Activated CD8-positive, alpha-beta memory T cell treated with anti-CD3 and anti-CD28 coated beads, Interleukin-2, amount 50 U/mL, for 48 hours (primary cell): ENCODE results near the gene DAZAP1.

Source experiments
- DNase-seq: peaks from one replicate; pipeline ENCODE4 v3.0.0-alpha.2; 2020

The DAZAP1 gene

DNA sequence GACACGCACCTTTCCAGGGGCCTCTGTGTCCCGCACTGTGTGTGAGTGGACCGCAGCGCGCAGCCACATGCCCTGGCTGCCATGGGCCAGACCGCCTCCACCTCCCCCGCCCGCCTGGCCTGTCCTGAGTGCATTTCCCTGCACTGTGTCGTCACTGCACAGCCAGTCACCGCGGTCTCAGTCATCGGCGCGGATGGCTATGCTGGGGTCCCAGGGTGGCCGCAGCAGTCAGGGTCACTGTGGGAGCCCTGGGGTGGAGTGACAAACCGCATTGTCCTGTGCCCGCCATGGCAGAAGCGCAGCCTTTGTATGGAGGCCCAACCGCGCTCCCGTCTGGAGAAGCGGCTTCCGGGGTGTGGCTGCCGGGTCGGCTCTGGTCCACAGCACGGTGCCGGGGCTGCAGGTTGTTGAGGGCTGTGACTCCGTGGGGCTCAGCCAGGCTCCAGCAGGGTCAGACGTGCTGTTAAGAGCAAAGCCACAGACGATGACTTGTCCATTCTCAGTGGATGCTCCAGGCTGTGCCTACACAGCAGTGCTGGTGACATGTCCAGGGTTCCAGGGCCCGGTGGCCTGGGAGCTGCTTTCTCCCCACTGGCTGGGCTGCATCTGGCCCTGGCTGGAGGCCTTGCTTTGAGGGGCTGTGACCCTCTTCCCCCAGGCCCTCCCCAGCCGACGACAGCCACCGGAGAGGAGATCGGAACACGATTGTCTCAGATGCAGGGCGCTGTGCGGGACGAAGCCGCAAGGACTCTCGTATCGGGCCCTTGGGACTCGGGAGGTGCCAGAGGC, 30.0 kb upstream of the DAZAP1 start:
- no peak for DNase-seq

DNA sequence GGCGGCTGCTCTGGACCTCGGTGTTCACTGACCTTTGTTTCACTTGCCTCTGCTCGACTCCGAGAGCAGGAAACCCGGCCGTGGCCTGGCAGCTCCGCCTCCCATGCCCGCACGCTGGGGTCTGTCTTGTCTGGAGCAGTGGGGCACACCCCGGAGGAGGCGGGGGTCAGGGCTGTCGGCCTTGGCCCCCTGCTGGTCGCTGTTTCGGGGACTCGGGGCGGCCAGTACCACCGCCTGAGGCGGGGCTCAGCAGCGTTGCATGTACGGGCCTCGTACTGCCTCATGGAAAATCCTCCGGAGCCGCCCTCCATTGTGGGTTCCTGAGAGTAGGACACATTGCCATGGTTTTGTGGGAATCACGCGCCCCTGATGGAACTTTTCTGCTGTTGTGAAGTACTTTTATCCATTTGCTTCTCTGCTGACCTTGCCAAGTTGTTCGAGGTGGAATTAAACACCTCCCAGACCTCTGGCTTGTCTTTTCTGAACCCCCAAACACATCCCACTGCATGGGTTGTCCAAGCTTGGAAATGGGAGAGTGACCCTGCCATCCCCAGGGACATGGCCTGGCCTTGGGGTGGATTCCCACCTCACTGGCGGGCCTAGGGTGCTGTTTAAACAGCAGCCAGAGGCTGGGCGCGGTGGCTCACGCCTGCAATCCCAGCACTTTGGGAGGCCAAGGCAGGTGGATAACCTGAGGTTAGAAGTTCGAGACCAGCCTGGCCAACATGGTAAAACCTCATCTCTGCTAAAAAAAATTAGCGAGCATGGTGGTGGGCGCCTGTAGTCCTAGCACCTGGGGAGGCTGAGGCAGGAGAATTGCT, 29.2 kb upstream of the DAZAP1 start:
- DNase-seq: no peak

DNA sequence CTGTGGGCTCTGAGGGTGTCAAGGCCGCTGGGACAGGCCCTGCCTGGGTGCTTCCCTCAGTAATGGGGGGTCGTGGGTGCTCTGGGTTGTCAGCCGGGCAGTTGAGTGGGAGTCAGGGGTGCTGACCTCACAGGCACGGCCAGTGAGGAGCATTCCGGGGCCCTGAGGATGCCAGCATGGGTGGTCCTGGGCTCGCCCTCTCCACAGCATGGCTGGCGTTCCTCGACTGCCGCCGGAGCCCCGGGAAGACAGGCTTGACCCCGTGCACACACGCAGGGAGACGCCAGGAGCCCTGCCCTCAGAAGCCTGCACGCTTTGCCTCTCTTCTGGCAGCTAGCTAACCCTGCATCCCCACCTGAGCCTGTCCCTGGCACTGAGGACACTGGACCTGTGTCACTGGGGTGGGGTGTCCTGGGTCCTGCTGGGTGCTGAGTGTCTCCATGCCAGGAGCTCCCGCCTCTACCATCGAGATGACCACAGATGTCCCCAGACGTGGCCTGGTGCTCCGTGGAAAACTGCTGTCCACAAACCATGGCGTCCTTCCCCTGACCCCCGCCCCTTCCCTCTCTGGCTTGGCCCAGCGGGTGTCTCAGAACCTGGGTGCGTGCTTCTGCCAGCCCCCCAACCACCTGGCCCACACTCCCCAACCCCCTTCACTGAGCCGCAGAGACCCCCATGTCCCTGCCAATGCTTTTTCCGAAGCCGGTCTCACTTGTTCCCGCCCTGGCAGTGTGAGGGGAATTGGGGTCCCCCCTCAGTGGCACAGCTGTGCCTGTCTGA, 28.1 kb upstream of the DAZAP1 start:
- DNase-seq: no peak

DNA sequence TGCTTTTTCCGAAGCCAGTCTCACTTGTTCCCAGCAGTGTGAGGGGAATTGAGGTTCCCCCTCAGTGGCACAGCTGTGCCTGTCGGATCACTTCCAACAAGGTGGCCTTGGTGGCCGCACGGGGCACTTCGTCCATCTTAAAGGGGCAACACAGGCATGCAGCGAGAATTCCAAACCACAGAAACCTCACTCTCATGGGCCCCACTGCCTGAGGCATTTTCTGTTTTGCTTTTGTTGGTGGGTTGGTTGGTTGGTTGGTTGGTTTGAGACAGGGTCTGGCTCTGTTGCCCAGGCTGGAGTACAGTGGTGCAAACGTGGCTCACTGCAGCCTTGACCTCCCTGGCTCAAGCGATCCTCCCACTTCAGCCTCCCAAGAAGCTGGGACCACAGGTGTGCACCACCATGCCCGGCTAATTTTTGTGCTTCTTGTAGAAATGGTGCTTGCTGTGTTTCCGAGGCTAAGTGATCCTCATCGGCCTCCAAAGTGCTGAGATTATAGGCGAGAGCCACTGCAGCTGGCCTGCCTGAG, 27.4 kb upstream of the DAZAP1 start:
- no peak for DNase-seq

DNA sequence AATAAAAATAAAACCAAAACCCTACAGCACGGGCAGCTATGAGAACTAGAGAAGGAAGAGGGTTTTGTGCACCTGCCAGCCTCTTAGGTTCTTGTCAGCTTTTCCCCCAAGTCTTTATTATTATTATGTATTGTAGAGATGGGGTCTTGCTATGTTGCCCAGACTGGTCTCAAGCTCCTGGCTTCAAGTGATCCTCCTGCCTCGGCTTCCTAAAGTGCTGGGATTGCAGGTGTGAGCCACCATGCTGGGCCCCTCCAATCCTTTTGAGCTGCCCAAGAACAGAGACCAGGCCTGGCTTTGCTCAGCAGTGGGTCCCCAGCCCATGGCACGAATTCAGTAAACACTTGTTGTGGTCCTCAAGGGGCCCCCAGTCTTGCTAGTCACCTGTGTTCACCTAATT, 25.1 kb upstream of the DAZAP1 start:
- DNase-seq: no peak

DNA sequence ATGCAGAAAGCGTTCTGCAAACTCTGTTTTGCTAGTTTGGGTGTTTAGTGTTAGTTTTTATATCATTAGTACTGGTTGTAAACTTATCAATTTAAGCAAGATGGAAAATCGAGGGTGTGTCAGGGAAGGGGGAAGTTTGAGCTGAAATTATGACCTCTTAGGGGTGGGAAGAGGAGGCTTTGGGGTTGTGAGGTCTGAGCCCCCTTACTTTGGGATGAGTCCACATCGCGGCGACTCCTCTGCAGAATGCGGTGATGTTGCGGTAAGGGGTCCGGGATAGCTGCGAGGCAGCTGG, 24.4 kb upstream of the DAZAP1 start:
- no peak for DNase-seq

DNA sequence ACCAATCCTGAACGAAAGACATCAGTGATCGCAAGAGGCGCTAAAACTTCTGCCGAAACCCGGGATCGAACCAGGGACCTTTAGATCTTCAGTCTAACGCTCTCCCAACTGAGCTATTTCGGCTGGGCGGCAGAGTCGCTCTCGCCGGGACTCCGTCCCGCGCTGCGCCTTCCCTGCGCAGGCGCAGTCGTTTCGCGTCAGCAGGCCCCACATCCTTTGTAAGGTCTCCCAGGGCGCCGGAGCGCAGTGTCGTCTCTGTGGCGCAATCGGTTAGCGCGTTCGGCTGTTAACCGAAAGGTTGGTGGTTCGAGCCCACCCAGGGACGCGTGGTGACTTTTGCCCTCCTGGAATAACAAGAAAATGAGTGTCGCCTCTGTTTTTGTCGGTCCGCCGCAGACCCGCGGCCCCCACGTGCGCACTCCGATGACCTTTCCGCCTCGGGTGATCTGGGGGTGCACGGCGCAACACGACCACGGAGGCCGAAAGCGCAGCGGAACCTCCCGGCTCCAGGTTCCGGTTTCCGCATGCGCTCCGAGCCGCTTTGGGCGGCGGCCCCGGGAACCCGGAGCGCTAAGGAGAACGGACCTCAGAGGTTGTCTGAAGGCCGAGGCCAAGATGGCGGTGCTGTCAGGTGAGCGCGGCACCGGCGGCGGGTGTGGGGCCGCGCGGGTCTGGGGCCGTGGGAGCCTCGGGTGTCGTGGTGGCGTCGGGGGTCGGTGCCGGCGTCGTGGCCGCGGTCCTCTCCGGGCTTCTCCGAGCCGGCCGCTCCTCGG, 23.9 kb upstream of the DAZAP1 start, which contains the start of gene NDUFS7:
TSS of gene NDUFS7 (plus strand) at position 596 of the 773 bp plus-strand sequence. CDS start at position 616, 20 bp downstream.
- peak; percentile 100 for DNase-seq

DNA sequence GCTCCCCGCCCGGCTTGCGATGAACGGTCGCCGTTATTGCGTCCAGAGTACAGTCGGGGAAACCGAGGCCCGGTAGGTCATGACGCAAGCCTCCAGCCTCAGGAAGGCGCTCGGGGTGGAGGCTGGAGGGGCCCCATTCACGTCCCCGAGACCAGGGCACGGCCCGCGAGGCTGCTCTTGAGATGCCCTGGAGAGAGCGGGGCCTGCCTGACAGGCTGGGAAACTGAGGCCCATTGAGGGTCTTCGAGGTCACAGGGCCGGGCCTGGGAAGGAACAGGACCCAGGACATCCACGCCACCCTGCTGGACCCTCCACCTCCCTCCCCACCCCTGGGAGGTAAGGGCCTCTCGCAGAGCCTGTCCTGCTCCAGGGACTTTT, 23.3 kb upstream of the DAZAP1 start:
- no peak for DNase-seq

DNA sequence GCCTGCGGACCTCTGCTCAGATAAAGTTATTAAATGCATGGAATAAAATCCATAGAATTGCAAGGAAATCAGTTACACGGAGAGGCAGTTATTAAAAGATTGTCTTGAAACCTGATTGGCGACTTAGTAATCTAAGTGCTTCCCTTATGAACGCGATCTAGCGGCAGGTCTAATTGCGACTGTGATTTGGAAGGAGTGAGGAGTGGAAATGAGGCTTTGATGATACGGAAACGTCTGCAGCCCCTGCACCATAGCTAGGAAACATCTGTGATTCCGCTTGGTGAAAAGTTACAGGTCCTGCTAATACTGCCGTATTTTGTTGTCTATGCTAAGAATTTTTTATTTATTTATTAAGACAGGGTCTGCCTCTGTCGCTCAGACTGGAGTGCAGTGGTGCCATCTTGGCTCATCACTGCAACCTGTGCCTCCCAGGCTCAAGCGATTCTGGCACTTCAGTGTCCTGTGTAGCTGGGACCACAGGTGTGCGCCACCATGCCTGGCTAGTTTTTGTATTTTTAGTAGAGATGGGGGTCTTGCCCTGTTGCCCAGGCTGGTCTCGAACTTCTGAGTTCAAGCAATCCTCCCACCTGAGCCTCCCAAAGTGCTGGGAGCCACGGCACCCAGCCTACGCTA, 22.8 kb upstream of the DAZAP1 start:
- DNase-seq: no peak

DNA sequence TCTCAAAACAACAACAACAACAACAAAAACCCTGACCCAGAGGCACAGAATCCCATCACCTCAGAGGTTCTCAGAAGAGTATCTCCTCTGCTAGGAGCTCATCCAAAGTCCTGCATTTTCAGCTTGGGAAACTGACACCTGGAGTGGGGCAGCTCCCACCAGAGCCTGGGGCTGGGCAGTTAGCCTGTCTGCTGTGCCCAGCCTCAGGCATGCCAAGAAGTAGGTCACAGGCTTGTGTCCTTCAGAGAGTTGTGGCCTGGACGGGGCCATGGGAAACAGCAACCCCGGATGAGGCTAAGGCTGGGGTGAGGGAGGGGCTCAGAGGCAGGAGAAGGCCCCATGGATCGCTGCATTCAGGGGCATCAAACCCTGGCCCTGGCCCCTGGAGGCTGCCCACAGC, 21.6 kb upstream of the DAZAP1 start:
- no peak for DNase-seq

DNA sequence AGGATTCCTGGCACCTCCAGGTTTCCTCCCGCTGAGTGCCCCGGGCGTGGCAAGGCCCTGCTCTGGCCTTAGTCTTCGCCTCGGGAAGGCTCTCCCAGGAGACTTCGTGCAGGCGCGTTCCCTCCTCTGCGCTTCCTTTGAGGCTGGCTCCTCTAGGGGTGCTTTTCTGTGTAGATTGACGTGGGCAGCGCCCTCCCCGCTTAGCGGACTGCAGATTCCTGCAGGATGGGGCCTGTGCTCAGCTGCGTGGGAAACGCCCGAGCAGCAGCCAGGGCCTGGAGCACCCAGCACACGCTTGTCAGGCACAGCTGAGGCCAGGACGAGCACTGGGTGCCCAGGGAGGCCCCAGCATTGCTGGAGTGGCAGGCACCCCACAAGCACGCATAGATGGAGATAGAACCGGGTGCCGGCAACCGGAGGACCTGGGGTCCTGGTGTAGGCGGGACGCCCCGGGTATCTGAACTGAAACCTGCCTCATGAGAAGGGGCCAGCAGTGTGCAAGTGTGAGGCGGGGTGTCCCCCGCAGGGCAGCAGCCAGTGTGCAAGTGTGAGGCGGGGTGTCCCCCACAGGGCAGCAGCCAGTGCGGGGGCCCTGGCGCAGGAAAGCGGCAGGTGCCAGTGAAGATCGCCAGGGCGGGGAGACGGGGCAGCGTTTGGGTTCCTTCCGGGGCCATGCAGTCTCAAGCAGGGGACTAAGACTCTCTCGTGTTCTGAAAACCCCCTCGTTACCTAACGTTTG, 20.3 kb upstream of the DAZAP1 start:
- no peak for DNase-seq

DNA sequence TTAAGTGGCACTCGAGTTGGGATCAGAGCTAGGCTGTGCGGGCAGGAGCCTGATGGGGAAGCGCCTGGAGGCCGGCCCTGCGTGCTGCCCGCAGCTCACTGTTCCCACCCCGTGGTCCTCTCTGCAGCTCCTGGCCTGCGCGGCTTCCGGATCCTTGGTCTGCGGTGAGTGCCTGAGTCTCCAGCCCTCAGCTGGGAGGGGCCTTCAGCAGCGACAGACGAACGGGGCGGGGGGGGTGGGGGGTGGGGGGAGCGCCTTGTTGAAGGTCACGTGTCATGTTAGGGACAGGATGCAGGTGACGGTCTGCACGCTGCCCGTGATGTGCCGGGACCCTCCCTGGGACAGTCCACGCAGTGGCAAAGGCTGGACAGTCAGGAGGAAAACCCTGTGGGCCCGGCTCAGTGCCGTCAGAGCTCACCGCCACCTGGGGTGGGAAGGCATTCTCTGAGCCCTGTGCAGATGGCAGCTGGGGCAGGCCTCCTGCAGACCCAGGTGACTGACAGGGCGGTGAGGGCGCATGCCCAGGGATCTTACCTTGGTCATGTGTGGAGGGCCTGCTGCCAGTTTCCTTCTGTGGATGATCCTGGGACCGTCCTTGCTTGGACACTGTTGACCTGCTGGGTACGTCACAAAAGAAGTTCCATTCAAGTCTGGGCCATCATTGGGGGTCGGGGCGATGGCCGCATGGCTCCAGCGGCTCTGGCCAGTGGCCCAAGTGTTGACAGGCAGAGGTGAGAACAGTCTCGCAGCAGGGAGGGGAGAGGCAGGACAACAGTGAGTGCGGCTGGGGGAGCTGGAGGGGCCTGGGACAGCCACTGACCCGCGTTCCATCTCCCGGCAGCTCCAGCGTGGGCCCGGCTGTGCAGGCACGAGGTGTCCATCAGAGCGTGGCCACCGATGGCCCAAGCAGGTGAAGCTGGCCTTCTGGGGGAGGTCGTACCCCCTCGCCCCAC, 19.4 kb upstream of the DAZAP1 start:
- no peak for DNase-seq

DNA sequence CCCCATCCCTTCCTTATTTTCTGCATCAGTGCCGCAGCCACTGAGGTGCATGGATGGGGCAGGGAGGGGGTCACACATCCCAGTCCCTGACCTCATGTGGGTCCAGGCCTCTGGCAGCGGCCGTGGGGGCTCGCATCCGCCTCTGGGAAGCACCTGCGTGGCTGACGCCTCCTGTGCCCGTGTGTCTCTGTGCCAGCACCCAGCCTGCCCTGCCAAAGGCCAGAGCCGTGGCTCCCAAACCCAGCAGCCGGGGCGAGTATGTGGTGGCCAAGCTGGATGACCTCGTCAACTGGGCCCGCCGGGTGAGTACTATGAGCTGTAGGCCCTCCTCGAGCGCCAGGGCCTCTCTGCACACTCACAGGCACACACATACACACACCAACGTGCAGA, 18.8 kb upstream of the DAZAP1 start:
- DNase-seq: no peak

DNA sequence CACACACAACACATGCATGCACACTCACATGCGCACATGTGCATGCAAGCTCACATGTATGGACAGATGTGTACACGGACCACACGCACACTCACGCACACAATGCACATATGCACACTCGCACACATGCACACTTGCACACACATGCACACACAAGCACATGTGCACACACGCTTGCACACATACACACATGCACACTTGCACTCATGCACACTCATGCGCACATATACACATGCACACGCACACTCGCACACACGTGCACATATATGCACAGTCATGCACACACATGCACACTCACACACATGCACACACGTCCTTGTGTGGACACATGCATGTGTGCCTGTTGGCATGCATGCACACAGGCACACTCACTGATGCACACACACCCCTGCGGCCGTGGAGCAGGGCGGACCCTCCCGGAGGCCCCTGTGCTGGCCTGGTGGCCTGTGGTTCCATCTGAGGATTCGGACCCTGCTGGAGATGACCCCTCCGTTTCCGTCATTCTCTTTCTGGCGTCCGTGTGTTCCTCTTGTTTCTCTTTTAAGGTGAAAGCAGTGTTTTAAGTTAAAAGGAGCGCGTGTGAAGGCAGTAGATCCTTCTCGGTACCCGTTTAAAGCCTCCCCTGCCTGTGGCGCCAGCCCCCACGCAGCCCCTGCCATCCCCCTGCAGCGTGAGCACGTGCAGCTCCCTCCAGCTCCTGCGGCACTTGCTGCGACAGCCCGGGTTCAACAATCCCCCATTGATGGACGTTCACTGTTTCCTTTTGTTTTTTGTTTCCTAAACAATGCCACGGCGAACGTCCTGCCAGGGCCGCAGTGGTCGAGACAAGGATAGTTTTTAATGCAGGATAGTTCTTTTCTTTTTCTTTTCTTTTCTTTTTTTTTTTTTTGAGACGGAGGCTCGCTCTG, 18.1 kb upstream of the DAZAP1 start:
- DNase-seq: no peak

DNA sequence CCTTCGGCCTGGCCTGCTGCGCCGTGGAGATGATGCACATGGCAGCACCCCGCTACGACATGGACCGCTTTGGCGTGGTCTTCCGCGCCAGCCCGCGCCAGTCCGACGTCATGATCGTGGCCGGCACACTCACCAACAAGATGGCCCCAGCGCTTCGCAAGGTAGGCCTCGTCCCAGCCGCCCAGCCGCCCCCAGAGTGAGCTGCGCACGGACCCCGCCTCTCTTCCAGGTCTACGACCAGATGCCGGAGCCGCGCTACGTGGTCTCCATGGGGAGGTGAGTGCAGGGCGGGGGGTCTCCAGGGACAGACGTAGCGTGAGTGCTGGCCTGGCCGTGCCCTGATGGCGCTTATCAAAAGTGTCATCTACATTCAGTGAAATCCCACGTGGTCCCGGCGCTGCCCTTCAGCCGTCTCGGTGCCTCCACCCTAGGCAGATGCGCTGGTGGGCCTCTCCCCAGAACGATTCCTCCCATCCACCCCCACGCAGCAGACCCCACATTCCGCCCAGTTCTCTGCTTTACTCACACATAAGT, 16.4 kb upstream of the DAZAP1 start:
- no peak for DNase-seq

DNA sequence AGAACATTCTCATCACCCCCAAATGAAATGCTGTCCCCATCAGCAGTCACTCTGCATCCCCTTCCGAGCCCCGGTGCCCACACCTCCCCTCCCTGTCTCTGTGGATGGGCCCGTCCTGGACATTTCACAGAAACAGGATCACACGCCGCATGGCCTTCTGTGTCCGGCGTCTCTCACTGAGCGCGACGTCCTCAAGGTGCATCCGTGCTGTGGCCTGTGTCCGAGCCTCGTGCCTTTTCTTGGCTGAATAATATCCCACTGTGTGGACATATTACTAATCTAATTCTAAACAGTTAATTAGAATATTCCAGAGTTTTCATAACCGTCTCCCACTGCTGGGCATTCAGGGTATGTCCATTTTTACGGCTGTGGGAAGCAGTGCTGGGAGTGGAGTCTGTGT, 15.0 kb upstream of the DAZAP1 start:
- DNase-seq: no peak

DNA sequence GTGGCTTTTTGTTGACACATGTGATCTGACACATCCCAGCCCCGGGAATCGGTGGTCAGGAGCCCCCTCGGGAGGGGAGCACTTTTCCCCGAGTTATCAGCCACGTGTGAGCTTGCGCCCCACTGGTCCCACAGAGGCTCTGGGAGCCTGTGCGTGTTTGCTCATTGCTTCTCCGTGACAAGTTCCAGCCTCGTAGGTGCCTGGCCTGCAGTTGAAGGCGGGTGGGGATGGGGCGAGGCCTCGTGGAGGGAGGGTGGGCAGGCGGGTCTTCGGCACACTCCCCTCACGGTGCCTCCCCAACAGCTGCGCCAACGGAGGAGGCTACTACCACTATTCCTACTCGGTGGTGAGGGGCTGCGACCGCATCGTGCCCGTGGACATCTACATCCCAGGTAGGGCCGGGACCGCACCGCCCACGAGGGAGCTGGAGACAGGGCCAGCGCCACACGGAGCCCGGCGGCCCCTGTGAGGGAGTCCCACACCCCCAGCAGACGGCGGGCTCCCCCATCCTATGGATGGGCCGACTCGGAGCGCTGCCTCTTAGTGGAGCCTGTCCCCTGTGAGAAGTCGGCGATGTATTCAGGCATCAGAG, 14.4 kb upstream of the DAZAP1 start:
- no peak for DNase-seq

DNA sequence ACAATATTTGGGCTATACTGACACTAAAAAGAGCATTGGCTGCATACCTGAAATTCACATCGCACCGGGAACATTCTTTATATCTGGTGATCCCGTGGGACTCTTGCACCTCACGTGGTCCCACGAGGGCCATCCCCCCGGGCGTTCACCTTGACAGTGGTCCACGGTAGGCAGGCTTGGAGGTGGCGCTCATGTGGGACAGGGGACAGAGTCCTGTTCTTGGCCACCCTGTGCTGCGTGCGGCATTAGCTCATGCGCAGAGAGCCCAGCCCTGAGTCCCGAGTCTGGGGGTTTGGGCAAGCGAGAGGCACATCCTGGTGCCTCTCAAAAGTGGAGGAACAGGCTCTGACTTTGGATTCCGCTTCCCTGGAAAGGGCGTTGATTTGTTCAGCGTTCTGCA, 13.5 kb upstream of the DAZAP1 start:
- DNase-seq: no peak
